HG02870 (cell line): ENCODE data around the gene RMRP.

Experiments used
- ATAC-seq: cut with Tn5 transposase; IDR thresholded peaks from one replicate; pipeline ENCODE4 v1.9.1; 2021; ENCODE audit warnings: mild to moderate bottlenecking, moderate library complexity; ENCODE audit not compliant: unreplicated experiment

Gene RMRP

DNA sequence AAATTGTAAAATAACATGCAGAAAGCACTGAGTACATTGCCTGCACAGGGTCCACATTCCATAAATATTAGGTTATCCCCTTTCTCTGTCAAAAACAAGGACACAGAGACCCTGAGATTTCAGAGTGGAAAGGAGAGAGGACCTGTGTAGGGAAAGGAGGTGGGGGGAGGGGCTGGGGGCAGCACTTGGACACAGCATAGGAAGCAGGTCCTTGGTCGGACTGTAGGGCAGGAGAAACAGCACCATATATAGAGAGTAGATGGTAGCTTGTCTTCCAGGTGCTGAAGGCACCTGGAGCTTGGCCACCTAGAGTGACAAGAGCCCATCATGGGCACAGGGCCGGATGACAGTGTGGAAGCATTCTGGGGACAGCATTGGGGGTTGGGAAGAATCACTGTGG lies 29.5 kb upstream of the RMRP start:
- no peak for ATAC-seq

GRCh38 chr9:35686222-35687203 lies 28.7 kb upstream of the RMRP start:
- ATAC-seq, result no peak

- no peak for ATAC-seq
Measured at GRCh38 chr9:35685506-35685905, 27.7 kb upstream of the RMRP start.

- ATAC-seq, result no peak
Measured at GRCh38 chr9:35684921-35685320, 27.1 kb upstream of the RMRP start.

GRCh38 chr9:35683323-35683722 lies 25.5 kb upstream of the RMRP start:
- ATAC-seq, result no peak

DNA sequence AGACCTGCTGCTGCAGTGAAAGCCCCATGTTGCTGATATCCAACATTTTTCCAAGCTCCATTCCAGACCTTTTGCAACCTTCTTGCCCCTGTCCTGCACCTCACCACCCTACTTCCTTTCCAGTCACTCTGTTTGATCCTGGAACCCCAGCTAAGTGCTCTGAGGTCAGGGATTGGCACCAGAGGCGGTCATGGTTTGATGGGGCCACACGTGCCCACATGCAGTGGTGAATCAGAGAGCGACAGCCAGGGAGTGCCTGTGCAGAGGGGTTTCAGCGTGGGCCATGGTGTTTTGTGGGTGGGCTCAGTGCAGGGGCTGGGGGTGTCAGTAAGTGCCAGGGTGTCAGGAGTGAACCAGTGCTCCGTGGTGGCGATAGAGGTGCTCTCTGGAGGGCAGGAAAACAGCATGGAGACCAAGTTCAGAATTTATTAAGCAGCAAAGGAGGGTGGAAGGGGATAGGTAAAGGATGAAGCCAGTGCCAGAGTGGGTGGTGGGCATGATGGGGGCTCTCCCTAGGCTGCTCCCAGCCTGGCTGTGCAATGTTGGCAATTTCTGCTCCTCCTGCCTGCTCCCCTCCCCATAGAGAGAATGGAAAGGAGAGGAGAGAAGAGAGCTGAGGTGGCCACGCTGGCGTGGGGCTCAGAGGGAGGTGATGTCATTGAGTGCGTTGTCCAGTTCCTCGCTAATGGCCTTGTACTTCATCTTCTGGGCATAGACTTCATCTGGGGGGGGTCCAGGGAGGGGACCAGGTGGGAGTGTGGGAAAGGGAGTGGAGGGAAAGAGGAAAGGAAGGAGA lies 24.9 kb upstream of the RMRP start:
- ATAC-seq, result no peak

DNA sequence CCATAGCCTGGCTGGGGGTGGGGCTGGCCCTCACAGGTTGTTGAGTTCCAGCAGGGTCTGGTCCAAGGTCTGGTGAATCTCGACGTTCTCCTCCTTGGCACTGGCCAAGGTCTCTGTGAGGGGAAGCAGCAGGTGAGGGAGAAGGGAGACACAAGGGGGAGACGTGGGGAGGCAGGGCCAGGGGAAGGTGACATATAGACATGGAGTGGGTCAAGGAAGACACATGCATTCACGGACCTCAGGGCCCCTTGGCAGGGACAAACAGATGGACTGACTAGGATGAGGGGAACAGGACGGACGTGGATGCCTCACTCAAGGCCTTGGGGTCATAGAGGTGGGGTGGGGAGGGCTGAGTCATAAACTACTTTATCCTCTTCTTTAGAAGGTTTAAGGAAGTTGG lies 24.2 kb upstream of the RMRP start:
- ATAC-seq, result no peak

DNA sequence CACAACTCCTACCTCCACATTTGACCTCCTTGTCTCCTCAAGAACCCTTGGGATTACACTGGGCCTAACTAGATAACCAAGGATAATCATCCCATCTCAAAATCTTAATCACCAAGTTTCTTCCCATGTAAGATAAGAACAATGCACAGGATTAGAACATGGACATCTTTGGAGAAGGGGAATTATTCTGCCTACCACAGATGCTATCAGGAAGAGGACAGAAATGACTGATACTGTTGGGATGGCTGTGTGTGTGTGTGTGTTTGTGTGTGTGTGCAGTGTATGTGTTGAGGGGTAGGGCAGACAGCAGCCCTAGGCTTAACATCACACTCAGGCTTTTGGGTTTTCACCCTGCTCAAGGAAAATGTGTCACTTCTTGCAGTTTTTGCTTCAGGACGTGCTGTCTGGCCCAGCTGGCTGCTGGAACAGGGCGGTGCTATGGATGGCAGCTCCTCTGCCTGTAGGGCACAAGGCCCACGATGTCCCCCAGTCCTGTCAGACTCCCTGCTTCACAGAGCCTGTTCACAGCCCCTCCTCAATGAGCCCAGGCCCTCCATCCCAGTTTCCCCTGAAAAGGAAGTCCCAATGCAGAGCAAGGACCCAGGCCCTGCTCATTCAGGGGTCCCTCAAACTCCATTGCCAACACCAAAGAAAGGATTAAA lies 23.7 kb upstream of the RMRP start:
- ATAC-seq, result no peak

GRCh38 chr9:35680331-35681105 lies 22.7 kb upstream of the RMRP start:
- ATAC-seq, result no peak

DNA sequence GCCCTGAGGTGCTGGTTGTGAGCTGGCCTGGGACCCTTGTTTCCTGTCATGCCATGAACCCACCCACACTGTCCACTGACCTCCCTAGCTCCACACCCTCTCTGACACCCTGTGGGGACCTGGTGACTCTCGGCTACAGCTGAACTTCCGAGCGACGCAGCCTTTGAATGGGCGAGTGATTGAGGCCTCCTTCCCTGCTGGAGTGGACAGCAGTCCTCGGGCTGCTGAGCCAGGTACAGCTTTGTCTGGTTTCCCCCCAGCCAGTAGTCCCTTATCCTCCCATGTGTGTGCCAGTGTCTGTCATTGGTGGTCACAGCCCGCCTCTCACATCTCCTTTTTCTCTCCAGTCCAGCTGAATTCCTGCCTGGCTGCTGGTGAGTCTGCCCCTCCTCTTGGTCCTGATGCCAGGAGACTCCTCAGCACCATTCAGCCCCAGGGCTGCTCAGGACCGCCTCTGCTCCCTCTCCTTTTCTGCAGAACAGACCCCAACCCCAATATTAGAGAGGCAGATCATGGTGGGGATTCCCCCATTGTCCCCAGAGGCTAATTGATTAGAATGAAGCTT lies 22.0 kb upstream of the RMRP start:
- no peak for ATAC-seq

GRCh38 chr9:35679091-35679490 lies 21.3 kb upstream of the RMRP start:
- no peak for ATAC-seq

GRCh38 chr9:35675732-35676392 lies 18.0 kb upstream of the RMRP start:
- ATAC-seq, result no peak

GRCh38 chr9:35675204-35675603 lies 17.4 kb upstream of the RMRP start:
- ATAC-seq, result no peak

GRCh38 chr9:35674025-35674361 lies 16.2 kb upstream of the RMRP start:
- no peak for ATAC-seq

DNA sequence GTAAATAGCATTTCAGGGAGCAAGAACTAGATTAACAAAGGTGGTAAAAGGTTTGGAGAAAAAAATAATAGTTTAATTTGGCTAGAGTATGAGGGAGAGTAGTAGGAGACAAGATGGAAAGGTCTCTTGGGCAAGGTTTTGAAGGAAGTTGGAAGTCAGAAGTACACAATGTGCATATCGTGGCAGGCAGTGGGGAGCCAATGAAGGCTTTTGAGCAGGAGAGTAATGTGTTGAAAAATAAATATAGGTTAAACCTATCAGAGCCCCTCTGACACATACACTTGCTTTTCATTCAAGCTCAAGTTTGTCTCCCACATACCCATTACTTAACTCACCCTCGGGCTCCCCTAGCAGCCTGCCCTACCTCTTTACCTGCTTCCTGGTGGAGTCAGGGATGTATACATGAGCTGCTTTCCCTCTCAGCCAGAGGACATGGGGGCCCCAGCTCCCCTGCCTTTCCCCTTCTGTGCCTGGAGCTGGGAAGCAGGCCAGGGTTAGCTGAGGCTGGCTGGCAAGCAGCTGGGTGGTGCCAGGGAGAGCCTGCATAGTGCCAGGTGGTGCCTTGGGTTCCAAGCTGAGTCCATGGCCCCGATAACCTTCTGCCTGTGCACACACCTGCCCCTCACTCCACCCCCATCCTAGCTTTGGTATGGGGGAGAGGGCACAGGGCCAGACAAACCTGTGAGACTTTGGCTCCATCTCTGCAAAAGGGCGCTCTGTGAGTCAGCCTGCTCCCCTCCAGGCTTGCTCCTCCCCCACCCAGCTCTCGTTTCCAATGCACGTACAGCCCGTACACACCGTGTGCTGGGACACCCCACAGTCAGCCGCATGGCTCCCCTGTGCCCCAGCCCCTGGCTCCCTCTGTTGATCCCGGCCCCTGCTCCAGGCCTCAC lies 15.6 kb upstream of the RMRP start, which contains the start of gene CA9:
Gene CA9, plus strand, starts transcription at position 797 of the 893 bp plus-strand sequence. Its CDS starts 32 bp downstream, at position 829.
- ATAC-seq, result no peak

DNA sequence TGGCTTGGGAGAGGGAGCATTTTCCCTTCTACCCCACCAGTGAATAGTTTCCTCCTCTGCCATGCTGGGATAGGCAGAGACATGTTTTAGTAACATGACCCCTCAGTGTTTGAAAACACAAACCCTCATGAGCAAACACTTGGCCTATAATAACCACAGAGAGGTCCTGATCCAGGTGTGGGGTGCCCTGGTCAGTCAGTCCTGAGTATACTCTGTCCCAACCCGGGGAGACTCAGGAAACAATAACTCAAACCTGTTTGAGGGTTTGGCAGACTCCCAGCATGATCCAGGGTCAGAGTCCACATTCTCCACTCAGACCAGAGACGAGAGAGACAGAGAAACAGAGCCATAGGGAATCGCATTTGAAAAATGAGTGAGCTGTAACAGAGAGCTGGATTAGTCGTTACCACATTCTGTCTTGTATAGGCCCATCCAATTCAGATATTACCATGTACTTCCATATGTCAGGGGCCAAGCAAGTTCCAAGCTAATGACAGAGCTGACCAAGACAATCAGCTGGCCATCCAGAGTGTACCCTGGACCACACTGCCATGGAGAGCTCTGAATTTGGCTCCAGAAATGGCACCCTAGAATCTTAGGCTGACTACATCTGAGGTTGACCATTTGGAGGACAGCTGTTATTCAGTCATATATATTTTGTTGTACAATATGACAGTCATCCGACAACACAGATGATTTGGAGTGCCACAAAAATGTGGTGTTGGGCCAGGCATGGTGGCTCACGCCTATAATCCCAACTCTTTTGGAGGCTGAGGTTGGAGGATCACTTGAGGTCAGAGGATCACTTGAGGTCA lies 11.7 kb upstream of the RMRP start:
- ATAC-seq, result no peak

DNA sequence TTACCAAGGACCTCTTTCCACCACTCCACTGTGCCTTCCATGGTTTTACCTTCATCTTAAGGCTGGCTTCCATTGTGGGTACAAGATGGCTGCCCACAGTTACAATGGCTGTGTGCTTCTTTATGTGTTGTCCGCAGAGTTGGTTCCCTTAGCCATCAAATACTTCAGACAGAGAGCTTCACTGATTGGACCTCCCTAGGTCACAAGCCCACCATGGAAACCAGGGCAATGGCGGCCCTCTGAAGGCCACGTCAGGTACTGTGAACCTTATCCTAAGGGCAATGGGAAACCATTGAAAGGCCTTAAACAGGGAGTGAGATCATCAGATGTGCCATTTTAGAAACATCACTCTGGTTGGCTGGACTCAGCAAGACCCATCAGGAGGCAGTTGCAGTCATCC lies 10.1 kb upstream of the RMRP start:
- no peak for ATAC-seq

DNA sequence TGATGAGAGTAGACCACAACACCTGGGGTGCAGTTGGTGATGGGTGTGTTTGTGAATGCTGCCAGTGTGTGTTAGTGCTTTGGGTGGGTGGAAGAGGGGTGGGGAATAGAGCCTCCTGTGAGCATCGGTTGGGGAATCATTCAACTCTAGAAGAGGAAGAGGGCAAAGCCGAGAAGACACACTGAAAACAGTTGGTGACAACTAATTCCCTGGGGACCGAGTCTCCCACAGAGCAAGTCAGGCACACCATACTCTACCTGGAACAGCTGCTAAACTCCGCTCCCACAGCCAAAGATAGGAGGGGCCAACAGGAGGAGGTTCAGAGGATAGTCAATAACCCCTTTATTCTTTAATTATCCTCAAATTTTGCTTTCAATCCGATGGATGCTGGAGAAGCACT lies 8.7 kb upstream of the RMRP start:
- no peak for ATAC-seq
